Esophagus (tissue), 2 donors: ENCODE measurements around the gene DOCK6. TPM values are rescaled to one million over a fixed set of nuclear protein-coding genes. Genes with fewer than 3 reads are reported as not detected.

Experiments used
- H3K27ac ChIP-seq, 2 donors: one replicate each; pipeline ENCODE4 v1.5.1; 2013; ENCODE audit warnings: low read depth in 2 of 2, mild to moderate bottlenecking in 2 of 2, inconsistent platforms in 1 of 2, low read length in 1 of 2, moderate library complexity in 1 of 2
- H3K27me3 ChIP-seq, 2 donors: one replicate each; pipeline ENCODE4 v1.6.1; 2013; ENCODE audit warnings: low read length in 2 of 2, control low read depth in 1 of 2, mild to moderate bottlenecking in 1 of 2; ENCODE audit not compliant: insufficient read depth in 2 of 2, control insufficient read depth in 1 of 2
- H3K36me3 ChIP-seq, 2 donors: one replicate each; pipeline ENCODE4 v1.6.1; 2013; ENCODE audit warnings: low read length in 1 of 2; ENCODE audit not compliant: control insufficient read depth in 2 of 2, insufficient read depth in 2 of 2
- H3K4me1 ChIP-seq, 2 donors: one replicate each; pipeline ENCODE4 v1.6.1; 2013; ENCODE audit warnings: low read length in 1 of 2; ENCODE audit not compliant: control insufficient read depth in 2 of 2, insufficient read depth in 2 of 2
- H3K4me3 ChIP-seq, 2 donors: one replicate each; pipeline ENCODE4 v1.5.1; 2013; ENCODE audit warnings: low read length in 2 of 2, mild to moderate bottlenecking in 2 of 2, low read depth in 1 of 2, moderate library complexity in 1 of 2
- H3K9me3 ChIP-seq, 2 donors: one replicate each; pipeline ENCODE4 v1.6.1; 2013; ENCODE audit warnings: mild to moderate bottlenecking in 2 of 2, low read depth in 1 of 2, low read length in 1 of 2, moderate library complexity in 1 of 2; ENCODE audit not compliant: control insufficient read depth in 2 of 2, insufficient read depth in 1 of 2
- WGBS, 2 donors: extraction: QIAGEN DNeasy Blood & Tissue Kit; methylation state at CpG; one replicate each; pipeline ENCODE4 v1.1.7; 2013; 5-methylcytosine and 5-hydroxymethylcytosine counted together
- polyA plus RNA-seq, 2 donors: library from polyadenylated mRNA; stranded (reverse); fragments of 200-250 nt; gene quantifications; one replicate each; pipeline ENCODE4 v1.2.3, GENCODE V29; 2013
- donor health status: healthy with polysubstance abuse.
- donor health status: Bipolar disorder and iron deficiency.

Gene DOCK6
- polyA plus RNA-seq, 2 donors = 25.8 to 53.5 TPM

GRCh38 chr19:11230621-11231386 is 31.5 kb downstream of the DOCK6 start:
- H3K9me3 ChIP-seq = no peaks in the 10 kb centered on the region
- H3K4me3 ChIP-seq = no peak overlapping the region
- H3K27ac ChIP-seq = no peak overlapping the region
- no peaks in the 10 kb centered on the region for H3K4me1 ChIP-seq
- WGBS, 2 donors = 89 to 96% methylated on average over 7 of the region's 7 CpGs
- H3K36me3 ChIP-seq = peaks cover 11 to 33% of the 10 kb centered on the region in 2 donors
- H3K27me3 ChIP-seq = no peaks in the 10 kb centered on the region

- 90 to 93% methylated on average over 14 of the region's 14 CpGs for WGBS, 2 donors
- Histone ChIP-seq H3K4me3 (no peak overlapping the region), H3K36me3 (peaks cover 4 to 26% of the 10 kb centered on the region in 2 donors)
These were observed 35.0 kb downstream of the DOCK6 start for GRCh38 chr19:11227195-11227886.

GRCh38 chr19:11226716-11227166 is 35.6 kb downstream of the DOCK6 start:
- H3K27me3 ChIP-seq = no peaks in the 10 kb centered on the region
- no peak overlapping the region for H3K27ac ChIP-seq
- peaks cover 6 to 26% of the 10 kb centered on the region in 2 donors for H3K36me3 ChIP-seq
- 84 to 88% methylated on average over 1 of the region's 1 CpG for WGBS, 2 donors
- peaks cover 3 to 5% of the 10 kb centered on the region in 2 donors for H3K9me3 ChIP-seq
- H3K4me3 ChIP-seq = no peak overlapping the region
- no peaks in the 10 kb centered on the region for H3K4me1 ChIP-seq

More at GRCh38 chr19:11227195-11227886, 35.0 kb downstream of the DOCK6 start:
- Histone ChIP-seq H3K4me1 (no peaks in the 10 kb centered on the region), H3K9me3 (no peaks in the 10 kb centered on the region), H3K27me3 (no peaks in the 10 kb centered on the region), H3K27ac (no peak overlapping the region)

GRCh38 chr19:11225815-11226214 is 36.5 kb downstream of the DOCK6 start:
- H3K4me3 ChIP-seq = no peak overlapping the region
- peaks cover 5 to 6% of the 10 kb centered on the region in 2 donors for H3K9me3 ChIP-seq
- H3K36me3 ChIP-seq = peaks cover 9 to 25% of the 10 kb centered on the region in 2 donors
- no peak overlapping the region for H3K27ac ChIP-seq
- H3K4me1 ChIP-seq = no peaks in the 10 kb centered on the region
- no peaks in the 10 kb centered on the region for H3K27me3 ChIP-seq
- WGBS, 2 donors = 96 to 99% methylated on average over 3 of the region's 3 CpGs

GRCh38 chr19:11225172-11225571 is 37.2 kb downstream of the DOCK6 start:
- Histone ChIP-seq H3K36me3 (peaks cover 9 to 18% of the 10 kb centered on the region in 2 donors), H3K27ac (no peak overlapping the region), H3K9me3 (peaks cover 5 to 6% of the 10 kb centered on the region in 2 donors), H3K4me1 (no peaks in the 10 kb centered on the region), H3K27me3 (no peaks in the 10 kb centered on the region), H3K4me3 (no peak overlapping the region)
- WGBS, 2 donors = 92 to 93% methylated on average over 5 of the region's 5 CpGs

- H3K4me3 ChIP-seq = no peak overlapping the region
- H3K27me3 ChIP-seq = no peaks in the 10 kb centered on the region
- no peaks in the 10 kb centered on the region for H3K4me1 ChIP-seq
- peaks cover 5 to 6% of the 10 kb centered on the region in 2 donors for H3K9me3 ChIP-seq
- WGBS, 2 donors = 92 to 96% methylated on average over 7 of the region's 7 CpGs
- H3K36me3 ChIP-seq = peaks cover 9 to 18% of the 10 kb centered on the region in 2 donors
- no peak overlapping the region for H3K27ac ChIP-seq
These were observed 37.9 kb downstream of the DOCK6 start for GRCh38 chr19:11224429-11224828.

- WGBS, 2 donors = 96 to 97% methylated on average over 3 of the region's 3 CpGs
- Histone ChIP-seq H3K4me1 (no peaks in the 10 kb centered on the region), H3K4me3 (no peak overlapping the region), H3K27me3 (no peaks in the 10 kb centered on the region), H3K36me3 (peaks cover 9 to 14% of the 10 kb centered on the region in 2 donors), H3K27ac (no peak overlapping the region), H3K9me3 (peaks cover 5 to 6% of the 10 kb centered on the region in 2 donors)
These were observed 39.1 kb downstream of the DOCK6 start for GRCh38 chr19:11223200-11223599.

GRCh38 chr19:11221082-11221598 is 41.2 kb downstream of the DOCK6 start:
- Histone ChIP-seq H3K9me3 (peaks cover 5 to 6% of the 10 kb centered on the region in 2 donors), H3K27me3 (no peaks in the 10 kb centered on the region), H3K27ac (no peak overlapping the region), H3K36me3 (peaks cover 9 to 17% of the 10 kb centered on the region in 2 donors), H3K4me1 (no peaks in the 10 kb centered on the region), H3K4me3 (no peak overlapping the region)
- WGBS, 2 donors = 97 to 98% methylated on average over 3 of the region's 3 CpGs

- Histone ChIP-seq H3K4me3 (no peak overlapping the region), H3K4me1 (no peaks in the 10 kb centered on the region), H3K36me3 (peaks cover 5 to 39% of the 10 kb centered on the region in 2 donors), H3K27ac (no peak overlapping the region), H3K9me3 (no peaks in the 10 kb centered on the region), H3K27me3 (no peaks in the 10 kb centered on the region)
- WGBS, 2 donors = 90% methylated on average over 6 of the region's 6 CpGs
These were observed 47.9 kb downstream of the DOCK6 start for GRCh38 chr19:11214387-11214786.
